HepG2 (cell line): ENCODE results near the gene ZNF280A. TPM values are rescaled to one million over a fixed set of nuclear protein-coding genes. Genes with fewer than 3 reads are reported as not detected.

Experiments
- CREM ChIP-seq, 2 experiments: sonication (generic) in 1 of 2; formaldehyde crosslinking in 1 of 2; IDR thresholded peaks; 2 replicates each; pipeline versions ENCODE4 v1.4.0 to v1.6.1; 2016 to 2020; ENCODE audit warnings: antibody characterized with exemption in 1 of 2, mild to moderate bottlenecking in 1 of 2, missing genetic modification reagents in 1 of 2
- GATAD2A ChIP-seq: IDR thresholded peaks from 2 replicates; pipeline ENCODE4 v1.6.1; 2016
- KDM3A ChIP-seq: IDR thresholded peaks from 2 replicates; pipeline ENCODE4 v1.6.1; 2018; ENCODE audit warnings: low read depth, missing compliant biosample characterization
- KDM5A ChIP-seq: fragments of 200-600 bp; sonication (generic); IDR thresholded peaks from 2 replicates; pipeline ENCODE4 v1.7.0; 2018; ENCODE audit warnings: antibody characterized with exemption, mild to moderate bottlenecking, low read length, borderline replicate concordance
- MAF1 ChIP-seq: sonication (generic); formaldehyde crosslinking; IDR thresholded peaks from 2 replicates; pipeline ENCODE4 v1.5.0; 2020; ENCODE audit warnings: missing genetic modification reagents, borderline replicate concordance
- SIX4 ChIP-seq: sonication (generic); formaldehyde crosslinking; IDR thresholded peaks from 2 replicates; pipeline ENCODE4 v1.4.0; 2020; ENCODE audit warnings: missing genetic modification reagents
- SNAI1 ChIP-seq: sonication (generic); formaldehyde crosslinking; IDR thresholded peaks from 2 replicates; pipeline ENCODE4 v1.5.0; 2020; ENCODE audit warnings: mild to moderate bottlenecking, missing genetic modification reagents, borderline replicate concordance
- ZNF775 ChIP-seq: sonication (generic); formaldehyde crosslinking; IDR thresholded peaks from 2 replicates; pipeline ENCODE4 v1.4.0; 2020; ENCODE audit warnings: missing genetic modification reagents, mild to moderate bottlenecking, moderate library complexity, borderline replicate concordance
- polyA plus RNA-seq, 8 experiments: library from polyadenylated mRNA; depleted of rRNA in 3 of 8; stranded (reverse) in 7 of 8; unstranded in 1 of 8; fragments of >200 nt; fragmentation: Illumina TruSeq in 4 of 8; extraction: Trizol in 4 of 8; gene quantifications; 2 replicates each; pipeline versions ENCODE4 v1.2.1 to v1.2.3, GENCODE V29; 2011 to 2016; ENCODE audit warnings: low read depth in 4 of 8, missing spikeins in 1 of 8, mixed read lengths in 1 of 8; ENCODE audit not compliant: insufficient read depth in 1 of 8
- total RNA-seq, 5 experiments: library from RNA; depleted of rRNA; stranded (reverse); fragments of >200 nt; fragmentation: Illumina TruSeq; extraction: Trizol; gene quantifications; 2 replicates each; pipeline ENCODE4 v1.2.3, GENCODE V29; 2016; ENCODE audit warnings: low read depth in 1 of 5
- TF ChIP-seq, protein P1 (sequence below): sonication (generic); formaldehyde crosslinking; IDR thresholded peaks from 2 replicates; pipeline ENCODE4 v1.9.0; 2021; ENCODE audit warnings: missing genetic modification reagents, borderline replicate concordance
- TF ChIP-seq, protein P2 (sequence below): sonication (generic); formaldehyde crosslinking; IDR thresholded peaks from 2 replicates; pipeline ENCODE4 v1.5.0; 2020; ENCODE audit warnings: mild to moderate bottlenecking, missing genetic modification reagents
- TF ChIP-seq, protein P3 (sequence below): sonication (generic); formaldehyde crosslinking; IDR thresholded peaks from 2 replicates; pipeline ENCODE4 v1.8.0; 2023; ENCODE audit warnings: mild to moderate bottlenecking, missing genetic modification reagents

ZNF280A gene
- total and polyA plus RNA-seq, 2 of the 13 experiments (the other 11 are each of a cell fraction or from before 2014, with no cell fraction given): 1.4 to 2.9 TPM

DNA sequence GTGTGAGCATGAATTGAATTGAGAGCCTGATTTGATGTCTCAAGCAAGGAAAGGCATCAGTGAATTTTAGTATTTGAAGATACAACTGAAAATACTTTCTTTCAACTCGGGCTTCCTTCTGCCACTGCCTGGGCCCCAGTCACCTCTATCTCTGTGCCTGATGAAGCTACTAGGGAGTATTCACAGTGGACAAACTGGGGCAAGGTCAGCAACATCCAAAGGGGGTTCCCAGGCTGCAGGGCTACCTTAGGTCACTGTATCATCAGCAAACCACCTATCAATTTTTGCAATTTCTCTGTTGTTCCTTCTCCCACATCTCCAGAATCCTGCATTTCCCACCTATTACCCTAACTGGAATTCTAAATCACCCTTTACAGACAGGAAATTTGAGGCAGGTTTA is 28.8 kb upstream of the ZNF280A start (continued):
- no peak for TF ChIP-seq GATAD2A (CRISPR knock-in tag)
- no peak for TF ChIP-seq ZNF775
- no peak for TF ChIP-seq MAF1 (CRISPR knock-in tag)
- TF ChIP-seq KDM3A (CRISPR knock-in tag): no peak
- no peak for TF ChIP-seq KDM5A
- TF ChIP-seq, protein P1, sequence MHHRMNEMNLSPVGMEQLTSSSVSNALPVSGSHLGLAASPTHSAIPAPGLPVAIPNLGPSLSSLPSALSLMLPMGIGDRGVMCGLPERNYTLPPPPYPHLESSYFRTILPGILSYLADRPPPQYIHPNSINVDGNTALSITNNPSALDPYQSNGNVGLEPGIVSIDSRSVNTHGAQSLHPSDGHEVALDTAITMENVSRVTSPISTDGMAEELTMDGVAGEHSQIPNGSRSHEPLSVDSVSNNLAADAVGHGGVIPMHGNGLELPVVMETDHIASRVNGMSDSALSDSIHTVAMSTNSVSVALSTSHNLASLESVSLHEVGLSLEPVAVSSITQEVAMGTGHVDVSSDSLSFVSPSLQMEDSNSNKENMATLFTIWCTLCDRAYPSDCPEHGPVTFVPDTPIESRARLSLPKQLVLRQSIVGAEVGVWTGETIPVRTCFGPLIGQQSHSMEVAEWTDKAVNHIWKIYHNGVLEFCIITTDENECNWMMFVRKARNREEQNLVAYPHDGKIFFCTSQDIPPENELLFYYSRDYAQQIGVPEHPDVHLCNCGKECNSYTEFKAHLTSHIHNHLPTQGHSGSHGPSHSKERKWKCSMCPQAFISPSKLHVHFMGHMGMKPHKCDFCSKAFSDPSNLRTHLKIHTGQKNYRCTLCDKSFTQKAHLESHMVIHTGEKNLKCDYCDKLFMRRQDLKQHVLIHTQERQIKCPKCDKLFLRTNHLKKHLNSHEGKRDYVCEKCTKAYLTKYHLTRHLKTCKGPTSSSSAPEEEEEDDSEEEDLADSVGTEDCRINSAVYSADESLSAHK (CRISPR knock-in tag): no peak
- TF ChIP-seq, protein P2, sequence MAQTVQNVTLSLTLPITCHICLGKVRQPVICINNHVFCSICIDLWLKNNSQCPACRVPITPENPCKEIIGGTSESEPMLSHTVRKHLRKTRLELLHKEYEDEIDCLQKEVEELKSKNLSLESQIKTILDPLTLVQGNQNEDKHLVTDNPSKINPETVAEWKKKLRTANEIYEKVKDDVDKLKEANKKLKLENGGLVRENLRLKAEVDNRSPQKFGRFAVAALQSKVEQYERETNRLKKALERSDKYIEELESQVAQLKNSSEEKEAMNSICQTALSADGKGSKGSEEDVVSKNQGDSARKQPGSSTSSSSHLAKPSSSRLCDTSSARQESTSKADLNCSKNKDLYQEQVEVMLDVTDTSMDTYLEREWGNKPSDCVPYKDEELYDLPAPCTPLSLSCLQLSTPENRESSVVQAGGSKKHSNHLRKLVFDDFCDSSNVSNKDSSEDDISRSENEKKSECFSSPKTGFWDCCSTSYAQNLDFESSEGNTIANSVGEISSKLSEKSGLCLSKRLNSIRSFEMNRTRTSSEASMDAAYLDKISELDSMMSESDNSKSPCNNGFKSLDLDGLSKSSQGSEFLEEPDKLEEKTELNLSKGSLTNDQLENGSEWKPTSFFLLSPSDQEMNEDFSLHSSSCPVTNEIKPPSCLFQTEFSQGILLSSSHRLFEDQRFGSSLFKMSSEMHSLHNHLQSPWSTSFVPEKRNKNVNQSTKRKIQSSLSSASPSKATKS (CRISPR knock-in tag): no peak
- TF ChIP-seq, protein P3, sequence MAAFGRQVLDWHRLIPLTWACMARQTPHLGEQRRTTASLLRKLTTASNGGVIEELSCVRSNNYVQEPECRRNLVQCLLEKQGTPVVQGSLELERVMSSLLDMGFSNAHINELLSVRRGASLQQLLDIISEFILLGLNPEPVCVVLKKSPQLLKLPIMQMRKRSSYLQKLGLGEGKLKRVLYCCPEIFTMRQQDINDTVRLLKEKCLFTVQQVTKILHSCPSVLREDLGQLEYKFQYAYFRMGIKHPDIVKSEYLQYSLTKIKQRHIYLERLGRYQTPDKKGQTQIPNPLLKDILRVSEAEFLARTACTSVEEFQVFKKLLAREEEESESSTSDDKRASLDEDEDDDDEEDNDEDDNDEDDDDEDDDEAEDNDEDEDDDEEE (CRISPR knock-in tag): no peak
- TF ChIP-seq SIX4 (CRISPR knock-in tag): no peak
- no peak for TF ChIP-seq SNAI1 (CRISPR knock-in tag)
- no peak for TF ChIP-seq CREM (IDR thresholded peaks at IDR 0.05)
- TF ChIP-seq CREM (CRISPR knock-in tag; IDR thresholded peaks at IDR 0.05): no peak
